Uterus (tissue), 2 donors: ENCODE results near the gene MAK.

ENCODE experiments used
- POLR2A ChIP-seq, 2 donors: fragments of 450-650 bp; IDR thresholded peaks; one replicate each; pipeline ENCODE4 v1.6.1; 2016; ENCODE audit warnings: antibody characterized with exemption in 2 of 2, mild to moderate bottlenecking in 1 of 2, moderate library complexity in 1 of 2
- TF ChIP-seq, protein P1 (sequence below), 4 experiments: fragments of 200-600 bp in 2 of 4; fragments of 450-650 bp in 2 of 4; sonication (generic) in 2 of 4; IDR thresholded peaks; one replicate each; pipeline ENCODE4 v1.5.1; 2016 to 2019; ENCODE audit warnings: antibody characterized with exemption in 4 of 4, mild to moderate bottlenecking in 2 of 4, moderate library complexity in 1 of 4

GRCh38 chr6:10837009-10837621 is 1.2 kb downstream of the MAK start:
- TF ChIP-seq, protein P1, sequence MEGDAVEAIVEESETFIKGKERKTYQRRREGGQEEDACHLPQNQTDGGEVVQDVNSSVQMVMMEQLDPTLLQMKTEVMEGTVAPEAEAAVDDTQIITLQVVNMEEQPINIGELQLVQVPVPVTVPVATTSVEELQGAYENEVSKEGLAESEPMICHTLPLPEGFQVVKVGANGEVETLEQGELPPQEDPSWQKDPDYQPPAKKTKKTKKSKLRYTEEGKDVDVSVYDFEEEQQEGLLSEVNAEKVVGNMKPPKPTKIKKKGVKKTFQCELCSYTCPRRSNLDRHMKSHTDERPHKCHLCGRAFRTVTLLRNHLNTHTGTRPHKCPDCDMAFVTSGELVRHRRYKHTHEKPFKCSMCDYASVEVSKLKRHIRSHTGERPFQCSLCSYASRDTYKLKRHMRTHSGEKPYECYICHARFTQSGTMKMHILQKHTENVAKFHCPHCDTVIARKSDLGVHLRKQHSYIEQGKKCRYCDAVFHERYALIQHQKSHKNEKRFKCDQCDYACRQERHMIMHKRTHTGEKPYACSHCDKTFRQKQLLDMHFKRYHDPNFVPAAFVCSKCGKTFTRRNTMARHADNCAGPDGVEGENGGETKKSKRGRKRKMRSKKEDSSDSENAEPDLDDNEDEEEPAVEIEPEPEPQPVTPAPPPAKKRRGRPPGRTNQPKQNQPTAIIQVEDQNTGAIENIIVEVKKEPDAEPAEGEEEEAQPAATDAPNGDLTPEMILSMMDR (IDR thresholded peaks at IDR 0.05) = no peak
- TF ChIP-seq POLR2A (IDR thresholded peaks at IDR 0.05) = no peak
